Hepatocyte (in vitro differentiated cells): Measurements from ENCODE around the gene PPM1F.

Experiments
- EZH2 ChIP-seq: fragments of 200-600 bp; sonication (generic); IDR thresholded peaks from 2 replicates; pipeline ENCODE4 v1.6.1; 2016; ENCODE audit warnings: antibody characterized with exemption, mild to moderate bottlenecking, borderline replicate concordance
- TF ChIP-seq, protein P1 (sequence below): fragments of 200-600 bp; sonication (generic); IDR thresholded peaks from 2 replicates; pipeline ENCODE4 v1.5.1; 2016; ENCODE audit warnings: antibody characterized with exemption, mild to moderate bottlenecking; ENCODE audit not compliant: poor library complexity

DNA sequence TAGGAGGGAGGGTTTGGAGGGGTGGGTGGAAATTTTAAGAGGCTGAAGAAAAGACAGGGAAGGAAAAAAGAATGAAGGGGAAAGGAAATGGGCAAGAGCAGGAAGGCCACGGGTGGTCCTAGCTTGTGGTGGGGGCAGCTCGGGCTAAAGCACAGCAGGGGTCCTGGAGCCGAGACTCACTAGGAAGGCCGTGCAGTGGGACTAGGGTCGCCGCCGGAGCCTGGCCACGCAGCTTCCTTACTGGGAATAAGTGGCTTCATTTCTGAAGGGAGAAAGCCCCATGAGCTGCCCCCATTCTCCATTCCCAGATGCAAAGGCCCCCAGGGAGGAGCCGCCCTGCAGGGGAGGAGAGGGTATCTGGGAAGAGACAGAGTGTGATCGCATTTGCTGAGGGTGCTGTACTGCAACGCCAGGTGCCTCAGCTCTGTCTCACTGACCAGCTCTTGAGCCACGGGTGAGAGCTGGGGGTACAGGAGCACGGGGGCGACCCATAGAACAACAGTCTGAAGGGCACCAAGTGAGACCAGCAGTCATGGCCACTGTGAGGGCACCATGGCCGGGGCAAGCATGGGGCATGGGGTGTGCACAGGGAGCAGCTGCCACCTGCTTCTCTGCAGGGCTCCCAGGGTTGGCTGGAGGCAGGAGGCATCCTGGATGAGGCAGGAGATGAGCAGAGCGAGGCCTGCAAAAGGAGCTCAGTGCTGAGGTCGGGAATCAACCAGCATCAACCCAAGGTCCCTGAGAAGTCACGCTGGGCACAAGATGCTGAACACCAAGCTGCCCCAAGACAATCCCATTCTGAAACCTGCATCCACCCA is 18.4 kb upstream of the PPM1F start:
- TF ChIP-seq, protein P1, sequence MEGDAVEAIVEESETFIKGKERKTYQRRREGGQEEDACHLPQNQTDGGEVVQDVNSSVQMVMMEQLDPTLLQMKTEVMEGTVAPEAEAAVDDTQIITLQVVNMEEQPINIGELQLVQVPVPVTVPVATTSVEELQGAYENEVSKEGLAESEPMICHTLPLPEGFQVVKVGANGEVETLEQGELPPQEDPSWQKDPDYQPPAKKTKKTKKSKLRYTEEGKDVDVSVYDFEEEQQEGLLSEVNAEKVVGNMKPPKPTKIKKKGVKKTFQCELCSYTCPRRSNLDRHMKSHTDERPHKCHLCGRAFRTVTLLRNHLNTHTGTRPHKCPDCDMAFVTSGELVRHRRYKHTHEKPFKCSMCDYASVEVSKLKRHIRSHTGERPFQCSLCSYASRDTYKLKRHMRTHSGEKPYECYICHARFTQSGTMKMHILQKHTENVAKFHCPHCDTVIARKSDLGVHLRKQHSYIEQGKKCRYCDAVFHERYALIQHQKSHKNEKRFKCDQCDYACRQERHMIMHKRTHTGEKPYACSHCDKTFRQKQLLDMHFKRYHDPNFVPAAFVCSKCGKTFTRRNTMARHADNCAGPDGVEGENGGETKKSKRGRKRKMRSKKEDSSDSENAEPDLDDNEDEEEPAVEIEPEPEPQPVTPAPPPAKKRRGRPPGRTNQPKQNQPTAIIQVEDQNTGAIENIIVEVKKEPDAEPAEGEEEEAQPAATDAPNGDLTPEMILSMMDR: no peak
- no peak for TF ChIP-seq EZH2
